NCI-H146 treated with DMSO at 0.1 percent for 48 hours (cell line): ENCODE measurements around the gene RPL15.
A peak's percentile ranks its signal among the peaks of the same experiment; 100 is the strongest.
"Not testable (repeated sequence)": the region's sequence is repeated elsewhere in the genome, so short reads cannot be mapped to it uniquely, and the experiment has no call there.

ENCODE experiments used
- DNase-seq: peaks from one replicate; lab custom pipeline; 2025; ENCODE audit not compliant: unreplicated experiment; lab: John Stamatoyannopoulos, UW

Gene RPL15

DNA sequence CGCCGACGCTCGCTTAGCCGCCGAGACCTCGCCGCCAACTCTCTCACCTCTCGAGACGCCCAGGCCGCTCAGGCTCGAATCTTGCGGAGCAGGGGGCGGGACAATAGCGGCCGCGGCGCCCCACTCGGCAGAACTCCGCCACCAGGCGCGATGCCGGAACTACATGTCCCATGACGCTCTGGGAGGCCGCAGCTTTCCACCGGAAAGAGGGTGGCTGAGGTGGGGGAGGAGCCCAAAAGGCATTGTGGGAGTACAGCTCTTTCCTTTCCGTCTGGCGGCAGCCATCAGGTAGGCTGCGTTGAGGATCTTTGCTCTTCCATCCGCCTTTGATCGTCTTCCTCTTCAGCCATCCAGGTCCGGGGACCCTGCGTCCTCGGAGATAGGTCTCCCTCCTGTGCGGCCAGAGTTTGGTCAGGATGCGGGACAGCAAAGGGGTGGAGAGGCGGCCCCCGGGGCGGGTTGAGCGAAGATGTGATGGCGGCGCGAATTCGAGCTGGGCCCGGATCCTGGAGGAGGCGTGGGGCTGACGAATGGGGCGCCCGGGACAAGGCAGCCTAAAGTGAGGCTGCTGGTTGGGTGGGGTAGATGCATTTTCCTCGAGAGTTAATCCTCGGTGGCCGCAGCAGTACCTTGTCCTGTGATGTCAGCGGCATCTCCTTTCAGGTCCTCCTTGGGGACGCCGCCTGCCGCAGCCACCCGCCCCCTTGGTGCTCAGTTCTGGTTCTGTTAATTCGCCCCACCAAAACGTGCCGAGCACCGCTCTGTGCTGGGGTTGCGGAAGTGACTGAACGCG is at the start of gene RPL15, which contains the start of gene NKIRAS1:
Gene RPL15, plus strand, starts transcription at position 247 of the 793 bp plus-strand sequence. CDS start 728 bp downstream, outside the sequence.
Gene NKIRAS1, minus strand, starts transcription at position 105 of the 793 bp plus-strand sequence. CDS start 6,086 bp downstream, outside the sequence.
- peak; percentile 81 for DNase-seq

DNA sequence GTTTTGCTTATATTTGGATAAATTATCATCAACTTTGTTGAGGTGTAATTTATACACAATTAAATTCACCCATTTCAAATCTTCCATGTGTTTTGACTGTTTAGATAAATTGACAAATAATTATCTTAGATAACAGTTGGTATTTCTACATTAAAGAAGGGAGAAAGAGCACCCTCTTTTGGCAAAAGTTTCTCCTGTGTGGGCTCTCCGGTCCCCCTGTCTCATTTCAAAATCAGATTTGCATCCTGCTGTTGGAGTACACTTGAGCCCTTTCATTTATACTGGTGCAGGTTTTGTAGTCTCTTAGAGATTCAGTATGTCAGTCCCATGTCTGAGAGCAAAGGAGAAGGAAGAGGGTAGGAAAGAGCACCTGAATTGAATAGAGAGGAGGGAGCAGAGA is 49.5 kb upstream of the RPL15 start:
- no peak for DNase-seq

DNA sequence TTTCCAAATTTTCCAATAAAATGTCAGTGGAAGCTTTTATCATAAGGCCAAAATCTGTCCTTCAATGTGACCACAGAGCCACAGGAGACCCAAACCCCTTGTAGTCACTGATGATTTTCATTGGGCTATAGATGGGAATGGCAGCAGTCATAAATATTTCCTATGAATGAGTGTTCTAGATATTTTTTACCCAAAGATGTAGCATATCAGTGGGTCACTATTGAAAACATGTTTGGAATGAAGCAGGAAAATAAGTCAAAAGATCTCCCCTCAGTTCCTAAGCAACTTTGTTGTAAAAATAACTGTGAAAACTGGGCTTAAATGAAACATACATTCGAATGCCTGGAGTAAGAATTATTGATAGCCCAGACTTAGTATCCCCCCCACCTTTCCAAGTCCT is 49.1 kb upstream of the RPL15 start:
- DNase-seq = no peak

DNA sequence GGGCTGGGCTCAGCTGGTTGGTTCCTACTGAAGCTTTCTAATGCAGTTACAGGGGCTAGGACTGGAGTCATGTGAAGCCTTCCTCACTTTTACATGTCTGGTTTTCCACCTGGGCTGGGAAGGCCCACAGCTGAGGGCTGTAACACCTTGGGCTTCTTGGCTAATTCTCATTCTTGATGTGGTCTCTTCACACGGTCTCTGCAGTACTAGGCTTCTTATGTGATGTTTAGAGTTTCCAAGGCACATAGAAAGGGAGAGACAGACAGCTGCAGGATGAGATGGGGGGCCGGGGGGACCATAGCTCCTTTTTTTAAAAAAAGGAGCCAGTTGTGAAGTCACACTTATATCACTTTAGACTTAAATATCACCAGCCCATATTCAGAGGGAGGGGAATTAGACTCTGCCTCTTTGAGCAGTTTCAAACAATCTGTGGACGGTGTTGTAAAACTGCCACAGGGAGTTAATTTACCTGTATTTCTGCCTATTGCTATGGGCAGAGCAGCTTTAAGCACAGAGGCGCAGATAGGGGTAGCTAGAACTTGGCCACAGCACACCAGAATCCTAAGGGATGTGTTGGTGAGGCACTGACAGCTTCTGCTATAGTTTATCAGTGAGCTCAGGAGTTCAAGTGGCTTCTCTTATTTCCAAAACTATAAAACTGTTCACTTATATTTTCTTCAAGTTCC is 46.8 kb upstream of the RPL15 start:
- no peak for DNase-seq

DNA sequence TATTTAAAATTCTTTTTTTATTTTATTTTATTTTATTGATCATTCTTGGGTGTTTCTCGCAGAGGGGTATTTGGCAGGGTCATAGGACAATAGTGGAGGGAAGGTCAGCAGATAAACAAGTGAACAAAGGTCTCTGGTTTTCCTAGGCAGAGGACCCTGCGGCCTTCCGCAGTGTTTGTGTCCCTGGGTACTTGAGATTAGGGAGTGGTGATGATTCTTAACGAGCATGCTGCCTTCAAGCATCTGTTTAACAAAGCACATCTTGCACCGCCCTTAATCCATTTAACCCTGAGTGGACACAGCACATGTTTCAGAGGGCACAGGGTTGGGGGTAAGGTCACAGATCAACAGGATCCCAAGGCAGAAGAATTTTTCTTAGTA is 46.3 kb upstream of the RPL15 start:
- DNase-seq = not testable (repeated sequence)

DNA sequence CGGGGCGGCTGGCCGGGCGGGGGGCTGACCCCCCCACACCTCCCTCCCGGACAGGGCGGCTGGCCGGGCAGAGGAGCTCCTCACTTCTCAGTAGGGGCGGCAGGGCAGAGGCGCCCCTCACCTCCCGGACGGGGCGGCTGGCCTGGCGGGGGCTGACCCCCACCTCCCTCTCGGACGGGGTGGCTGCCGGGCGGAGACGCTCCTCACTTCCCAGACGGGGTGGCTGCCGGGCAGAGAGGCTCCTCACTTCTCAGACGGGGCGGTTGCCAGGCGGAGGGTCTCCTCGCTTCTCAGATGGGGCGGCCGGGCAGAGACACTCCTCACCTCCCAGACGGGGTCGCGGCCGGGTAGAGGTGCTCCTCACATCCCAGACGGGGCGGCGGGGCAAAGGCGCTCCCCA is 45.6 kb upstream of the RPL15 start:
- DNase-seq = not testable (repeated sequence)

DNA sequence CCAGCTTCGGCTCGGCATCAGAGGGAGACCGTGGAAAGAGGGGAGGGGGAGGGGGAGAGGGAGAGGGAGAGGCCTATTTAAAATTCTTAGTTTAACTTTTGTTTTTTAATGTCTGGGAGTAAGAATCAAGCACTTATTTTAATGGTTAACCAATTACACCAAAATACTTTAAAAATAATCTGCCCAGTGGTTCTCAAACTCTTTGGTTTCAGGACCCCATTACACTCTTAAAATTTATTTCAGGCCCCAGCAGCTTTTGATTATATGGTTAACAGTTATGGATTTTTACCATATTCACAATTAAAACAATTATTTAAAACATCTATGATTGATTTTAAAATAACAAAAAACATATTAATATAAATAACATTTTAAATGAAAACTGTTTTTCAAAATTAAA is 44.6 kb upstream of the RPL15 start:
- DNase-seq = no peak

DNA sequence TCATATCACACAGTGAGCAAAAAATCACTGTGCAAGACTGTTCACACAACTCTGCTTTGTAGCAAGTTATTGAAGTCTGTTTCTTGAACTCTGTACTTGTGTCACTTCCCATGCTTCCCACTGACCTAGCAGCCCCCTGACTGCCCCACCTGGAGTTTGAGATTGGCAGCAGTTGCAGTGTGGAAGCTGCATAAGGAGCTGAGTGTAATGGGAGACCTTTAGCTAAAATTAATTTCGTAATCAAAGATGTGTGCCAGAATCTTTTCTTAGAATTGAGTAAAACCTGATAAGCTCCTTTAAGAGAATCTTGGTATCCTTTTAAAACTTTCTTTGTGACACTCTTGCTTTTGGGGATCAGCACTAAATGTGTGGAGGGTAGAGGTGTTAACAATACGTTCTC is 43.0 kb upstream of the RPL15 start:
- no peak for DNase-seq

DNA sequence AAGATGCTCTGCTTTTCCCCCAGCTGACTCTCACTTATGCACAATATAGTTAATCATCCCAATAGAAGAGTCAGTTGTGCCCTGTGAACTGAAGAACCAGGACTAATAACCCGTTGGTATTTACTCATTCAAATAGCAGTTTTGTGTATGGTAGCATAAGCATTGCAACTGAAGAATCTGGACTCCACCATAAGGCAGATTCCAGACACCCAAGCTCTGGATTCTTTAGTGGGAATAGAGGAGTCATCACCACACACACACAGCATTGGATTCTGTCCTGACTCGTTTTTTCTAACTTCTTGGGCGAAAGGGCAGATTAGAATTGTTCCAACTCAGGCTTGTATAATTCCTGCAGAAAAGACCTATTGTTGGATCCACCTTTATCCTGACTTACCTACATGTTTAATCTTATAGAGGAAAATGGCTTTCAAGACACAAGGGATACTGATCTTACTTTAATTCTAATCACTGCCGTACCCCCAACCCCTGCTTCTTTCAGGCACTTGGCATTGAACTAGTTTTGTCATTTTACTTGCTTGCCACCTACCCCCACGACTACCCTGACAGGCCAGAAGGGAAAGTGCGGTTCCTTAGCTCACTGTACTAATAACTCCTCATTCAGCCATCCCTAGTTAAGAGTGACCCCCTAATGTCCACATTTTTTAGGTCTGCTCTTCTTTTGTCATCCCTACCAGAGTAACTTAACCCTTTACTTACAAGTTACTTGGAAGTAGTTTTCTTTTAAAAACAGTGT is 42.4 kb upstream of the RPL15 start:
- no peak for DNase-seq

DNA sequence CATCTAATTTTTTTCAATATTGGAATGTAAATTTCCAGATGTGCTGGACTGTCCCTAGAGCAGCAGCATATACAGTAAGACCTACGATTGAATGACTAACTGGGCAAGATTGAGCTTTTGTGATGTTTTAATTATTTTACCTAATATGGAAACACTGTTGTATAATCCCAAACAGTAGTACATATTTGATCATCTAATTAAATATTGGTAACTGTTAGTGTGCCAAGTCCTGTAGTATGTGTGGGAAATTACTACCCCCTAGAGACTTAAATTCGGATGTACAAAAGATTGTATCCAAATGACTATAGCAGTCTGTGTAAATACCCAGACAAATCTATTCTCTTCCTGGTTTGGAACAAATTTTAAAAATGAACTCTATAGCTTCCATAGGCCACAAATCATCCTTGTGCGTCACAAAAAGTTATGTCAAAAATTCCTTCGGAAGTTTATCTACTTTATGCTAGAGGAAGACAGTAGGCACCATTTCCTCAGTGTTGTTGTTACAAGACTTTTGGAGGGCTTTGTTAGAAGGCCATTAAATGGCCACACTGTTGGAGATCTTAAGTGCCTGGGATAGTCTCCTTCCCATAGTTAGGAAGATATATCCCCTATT is 41.7 kb upstream of the RPL15 start:
- DNase-seq = no peak

DNA sequence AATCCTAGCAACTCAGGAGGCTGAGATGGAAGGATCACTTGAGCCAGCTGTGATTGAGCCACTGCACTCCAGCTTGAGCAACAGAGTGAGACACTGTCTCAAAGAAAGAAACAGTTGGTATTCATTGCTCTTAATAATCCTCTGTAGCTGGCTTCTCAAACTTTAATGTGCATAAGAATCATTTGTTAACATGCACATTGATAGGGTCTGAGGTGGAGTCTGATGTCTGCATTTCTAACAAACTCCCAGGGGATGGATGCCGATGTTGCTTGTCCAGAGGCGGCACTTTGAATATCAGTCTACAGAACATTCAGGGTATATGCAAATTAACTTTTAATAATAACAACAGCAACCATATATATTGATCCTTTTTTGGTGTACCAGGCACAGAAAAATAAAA is 40.0 kb upstream of the RPL15 start:
- DNase-seq = no peak

DNA sequence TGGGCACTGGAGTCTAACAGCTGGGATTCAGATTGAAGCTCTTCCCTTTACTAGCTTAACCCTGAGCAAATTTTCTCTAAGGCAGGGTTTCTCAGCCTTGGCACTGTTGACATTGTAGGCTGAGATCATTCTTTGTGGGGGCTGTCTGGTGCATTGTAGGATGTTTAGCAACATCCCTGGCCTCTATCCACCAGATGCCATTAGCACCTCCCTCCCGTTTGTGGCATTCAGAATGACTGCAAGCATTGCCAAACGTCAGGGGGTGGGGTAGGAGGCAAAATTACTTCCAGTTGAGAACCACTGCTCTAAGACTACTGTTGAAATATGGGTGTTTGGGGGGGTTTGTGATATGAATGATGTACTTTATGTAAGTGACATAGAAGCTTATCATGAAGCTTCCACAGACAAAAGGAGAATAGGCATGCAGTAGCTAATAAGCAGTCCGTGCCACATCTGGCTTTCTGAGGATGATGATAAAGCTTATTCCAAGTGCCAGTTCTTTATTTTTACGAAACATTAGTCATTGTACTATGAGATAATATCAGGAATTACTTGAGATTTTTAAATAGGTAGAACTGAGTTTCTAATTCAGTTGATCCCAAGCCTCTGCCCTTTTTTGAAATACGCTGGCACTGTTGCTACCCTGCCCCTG is 39.5 kb upstream of the RPL15 start:
- DNase-seq = no peak

DNA sequence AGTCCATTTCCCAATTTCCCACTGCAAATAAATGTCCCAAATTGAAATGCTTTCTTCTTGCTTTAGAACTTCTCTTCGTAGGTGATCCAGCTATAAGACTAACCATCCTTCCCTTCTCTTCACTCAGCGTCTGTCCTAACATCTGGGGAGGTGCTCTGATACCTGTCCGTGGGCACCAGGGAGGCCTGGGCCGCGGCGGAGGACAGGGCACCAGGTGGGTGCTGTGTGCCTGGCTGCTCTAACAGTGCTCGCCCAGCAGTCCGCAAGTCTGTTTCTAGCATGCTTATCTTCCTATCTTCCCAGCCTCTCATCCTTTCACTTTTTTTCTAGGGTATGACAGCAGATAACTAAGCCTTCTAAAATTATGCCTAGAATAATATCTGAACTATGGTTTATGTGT is 37.4 kb upstream of the RPL15 start:
- DNase-seq = no peak

DNA sequence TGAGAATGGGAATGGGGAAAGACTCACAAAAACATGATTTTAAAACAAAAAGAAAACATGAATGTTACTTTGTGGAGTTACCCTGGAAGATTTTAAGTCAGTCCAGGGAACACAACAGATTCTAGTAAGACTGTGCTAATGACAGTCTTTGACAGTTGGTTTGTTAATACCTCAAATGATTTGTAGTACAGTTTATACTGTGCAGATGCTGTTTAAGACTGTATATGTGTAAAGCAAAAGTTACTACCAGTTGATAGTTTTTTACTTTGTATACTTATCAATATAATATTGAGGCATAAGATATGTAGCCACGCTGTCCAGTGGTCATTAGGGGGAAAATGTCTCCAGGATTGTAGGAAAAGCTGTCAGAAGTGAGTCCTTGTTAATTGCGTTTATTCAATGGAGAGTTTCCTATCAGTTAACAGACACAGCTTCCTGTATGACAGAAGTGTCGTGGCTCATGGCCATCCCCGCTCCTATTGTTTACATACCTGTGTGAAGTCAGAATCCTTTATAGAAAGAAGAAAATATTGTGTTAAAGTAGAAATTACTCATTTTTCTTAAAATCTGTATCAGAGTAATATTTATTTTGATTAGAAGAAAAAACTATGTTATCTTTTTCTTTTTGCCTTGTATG is 36.1 kb upstream of the RPL15 start:
- no peak for DNase-seq

DNA sequence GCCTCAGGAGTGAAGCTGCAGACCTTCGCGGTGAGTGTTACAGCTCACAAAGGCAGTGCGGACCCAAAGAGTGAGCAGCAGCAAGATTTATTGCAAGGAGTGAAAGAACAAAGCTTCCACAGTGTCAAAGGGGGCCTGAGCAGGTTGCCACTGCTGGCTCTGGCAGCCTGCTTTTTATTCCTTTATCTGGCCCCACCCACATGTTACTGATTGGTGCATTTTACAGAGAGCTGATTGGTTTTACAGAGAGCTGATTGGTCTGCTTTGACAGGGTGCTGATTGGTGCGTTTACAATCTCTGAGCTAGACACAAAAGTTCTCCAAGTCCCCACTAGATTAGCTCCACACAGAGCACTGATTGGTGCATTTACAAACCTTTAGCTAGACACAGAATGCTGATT is 34.9 kb upstream of the RPL15 start:
- DNase-seq = not testable (repeated sequence)

DNA sequence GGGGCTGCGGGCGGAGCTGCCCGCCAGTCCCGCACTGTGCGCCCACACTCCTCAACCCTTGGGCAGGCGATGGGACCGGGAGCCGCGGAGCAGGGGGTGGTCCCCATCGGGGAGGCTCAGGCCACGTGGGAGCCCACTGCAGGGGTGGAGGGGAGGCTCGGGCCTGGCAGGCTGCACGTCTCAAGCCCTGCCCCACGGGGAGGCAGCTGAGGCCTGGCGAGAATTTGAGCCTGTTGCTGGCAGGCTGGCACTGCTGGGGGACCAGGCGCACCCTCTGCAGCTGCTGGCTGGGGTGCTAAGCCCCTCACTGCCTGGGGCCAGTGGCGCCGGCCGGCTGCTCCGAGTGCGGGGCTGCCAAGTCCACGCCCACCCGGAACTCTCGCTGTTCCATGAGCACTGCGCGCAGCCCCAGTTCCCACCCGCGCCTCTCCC is 34.4 kb upstream of the RPL15 start:
- DNase-seq = no peak

DNA sequence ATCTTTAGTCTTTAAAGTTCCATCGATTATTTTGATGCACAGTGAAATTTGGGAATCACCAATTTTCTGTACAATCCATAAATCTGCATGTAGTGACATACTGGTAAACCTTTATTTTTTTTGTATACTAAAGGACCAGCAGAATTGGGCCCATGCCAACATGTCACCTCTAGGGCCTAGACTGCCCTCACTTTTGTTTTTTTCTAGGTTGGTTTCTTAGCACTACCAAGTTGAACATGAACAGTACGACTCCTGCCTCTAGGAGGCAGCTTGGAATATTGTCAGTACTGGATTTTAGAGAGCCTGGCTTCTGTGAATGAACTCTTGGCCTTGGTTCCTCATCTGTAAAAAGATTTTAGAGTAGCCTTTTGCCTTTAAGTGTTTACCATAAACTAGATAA is 32.5 kb upstream of the RPL15 start:
- DNase-seq = no peak

DNA sequence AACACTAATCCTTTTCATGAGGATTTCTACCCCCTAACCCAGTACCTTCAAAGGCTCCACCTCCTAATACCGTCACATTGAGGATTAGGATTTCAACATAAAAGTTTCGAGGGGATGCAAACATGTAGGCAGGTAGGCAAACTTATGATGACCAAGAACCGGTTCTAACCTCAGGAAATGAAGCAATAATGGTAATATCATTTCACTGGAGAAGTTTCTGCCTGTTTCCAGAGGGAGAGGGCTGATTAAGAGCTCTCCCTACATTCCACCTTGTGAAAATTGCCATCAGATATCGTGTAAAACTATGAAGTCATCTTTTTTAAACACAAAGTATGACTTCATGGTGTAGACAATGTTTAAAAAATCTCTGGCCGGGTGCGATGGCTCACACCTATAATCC is 31.7 kb upstream of the RPL15 start:
- DNase-seq = no peak

DNA sequence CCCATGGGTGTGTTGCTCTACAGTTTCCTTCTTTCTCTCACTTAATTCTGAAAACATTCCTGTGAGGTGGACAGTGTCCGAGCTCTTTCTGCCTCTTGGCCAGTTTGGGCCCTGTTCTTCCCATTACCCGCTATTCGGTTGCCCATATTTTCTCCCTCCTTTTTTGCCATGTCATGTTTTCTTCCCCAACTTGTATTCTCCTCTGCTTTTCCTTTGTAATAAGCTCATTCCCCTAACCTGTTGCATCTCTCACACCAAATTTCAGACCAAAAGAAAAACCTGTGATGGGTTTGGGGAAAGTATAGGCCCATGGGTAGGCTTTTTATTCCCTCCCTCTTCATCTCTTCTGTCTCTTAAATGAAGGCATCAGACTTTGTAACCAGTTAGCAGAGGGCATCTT is 30.6 kb upstream of the RPL15 start:
- DNase-seq = no peak

DNA sequence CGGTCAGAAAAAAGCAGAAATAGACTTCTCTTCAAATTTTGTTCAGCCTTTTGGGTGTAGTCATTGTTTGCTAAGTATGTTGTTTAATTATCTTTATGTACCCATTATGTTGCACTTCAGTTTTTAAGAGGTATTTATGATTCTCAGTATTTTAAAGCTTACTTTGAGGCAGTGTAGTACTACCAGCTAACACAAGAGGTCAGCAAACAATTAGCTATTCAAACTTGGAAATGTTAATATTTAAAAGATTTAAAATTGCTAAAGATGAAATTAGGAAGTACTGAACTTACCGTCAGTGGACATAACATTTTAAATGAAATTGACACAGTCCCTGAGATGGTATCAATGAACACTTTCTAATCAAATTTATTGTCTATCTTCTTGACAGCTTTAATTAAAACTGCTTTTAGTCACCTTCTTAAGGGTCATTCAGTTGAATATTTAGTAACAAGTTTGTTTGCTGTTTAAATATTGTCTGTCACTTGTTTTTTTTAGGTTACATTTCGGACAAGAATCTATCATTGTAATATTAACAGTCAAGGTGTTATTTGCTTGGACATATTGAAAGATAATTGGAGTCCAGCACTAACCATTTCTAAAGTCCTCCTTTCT is 28.2 kb upstream of the RPL15 start:
- DNase-seq = no peak
